Body of pancreas (tissue), 4 donors: ENCODE results near the gene PLTP. TPM values are rescaled to one million over a fixed set of nuclear protein-coding genes. Genes with fewer than 3 reads are reported as not detected.

Experiments used
- ATAC-seq: fragments of 150-250 bp; one replicate; pipeline ENCODE4 v1.9.1; 2016
- DNase-seq, 4 donors: peaks; one replicate each; pipeline ENCODE4 v3.0.0-alpha.2; 2019
- H3K27ac ChIP-seq, 4 donors: fragments of 200-600 bp; sonication (generic); 1 replicate in 3 of 4; 2 replicates in 1 of 4; pipeline versions ENCODE4 v1.5.1 to v1.6.1; 2016 to 2019; ENCODE audit warnings: mild to moderate bottlenecking in 1 of 4, mixed read lengths in 1 of 4, moderate library complexity in 1 of 4
- H3K27me3 ChIP-seq, 2 donors: fragments of 200-600 bp; sonication (generic); one replicate each; pipeline ENCODE4 v1.6.0; 2016; ENCODE audit warnings: mild to moderate bottlenecking in 1 of 2
- H3K36me3 ChIP-seq, 2 donors: fragments of 200-600 bp; sonication (generic); replicated peaks in 1 of 2; 2 replicates each; pipeline ENCODE4 v1.5.1; 2016; ENCODE audit warnings: low read depth in 2 of 2; ENCODE audit not compliant: insufficient read depth in 1 of 2
- H3K4me1 ChIP-seq: fragments of 200-600 bp; sonication (generic); one replicate; pipeline ENCODE4 v1.6.0; 2016
- H3K4me3 ChIP-seq, 2 donors: fragments of 200-600 bp; sonication (generic); 1 replicate in 1 of 2; 2 replicates in 1 of 2; pipeline ENCODE4 v1.5.1; 2016 to 2019
- H3K9me3 ChIP-seq, 3 donors: fragments of 200-600 bp; sonication (generic); 1 replicate in 2 of 3; 2 replicates in 1 of 3; pipeline ENCODE4 v1.5.1; 2016
- CTCF ChIP-seq, 7 experiments: fragments of 450-650 bp in 4 of 7; fragments of 200-600 bp in 3 of 7; sonication (generic) in 3 of 7; IDR thresholded peaks; one replicate each; pipeline ENCODE4 v1.5.1; 2016 to 2019; ENCODE audit warnings: antibody characterized with exemption in 7 of 7
- POLR2A ChIP-seq, 3 donors: fragments of 450-650 bp; IDR thresholded peaks; one replicate each; pipeline ENCODE4 v1.6.1; 2016; ENCODE audit warnings: antibody characterized with exemption in 3 of 3, mild to moderate bottlenecking in 2 of 3
- WGBS, 2 donors: methylation state at CpG; one replicate each; pipeline ENCODE4 v1.1.5; 2017; 5-methylcytosine and 5-hydroxymethylcytosine counted together
- intact Hi-C: fragments of 100-400 bp; cut with DNase I; formaldehyde crosslinking; loops from one replicate; pipeline ENCODE4 v1.15.1; 2023
- total RNA-seq, 2 donors: library from RNA; depleted of rRNA; stranded (reverse); fragments of >200 nt; gene quantifications; one replicate each; pipeline ENCODE4 v1.1.0, GENCODE V29; 2016

PLTP gene, protein sequence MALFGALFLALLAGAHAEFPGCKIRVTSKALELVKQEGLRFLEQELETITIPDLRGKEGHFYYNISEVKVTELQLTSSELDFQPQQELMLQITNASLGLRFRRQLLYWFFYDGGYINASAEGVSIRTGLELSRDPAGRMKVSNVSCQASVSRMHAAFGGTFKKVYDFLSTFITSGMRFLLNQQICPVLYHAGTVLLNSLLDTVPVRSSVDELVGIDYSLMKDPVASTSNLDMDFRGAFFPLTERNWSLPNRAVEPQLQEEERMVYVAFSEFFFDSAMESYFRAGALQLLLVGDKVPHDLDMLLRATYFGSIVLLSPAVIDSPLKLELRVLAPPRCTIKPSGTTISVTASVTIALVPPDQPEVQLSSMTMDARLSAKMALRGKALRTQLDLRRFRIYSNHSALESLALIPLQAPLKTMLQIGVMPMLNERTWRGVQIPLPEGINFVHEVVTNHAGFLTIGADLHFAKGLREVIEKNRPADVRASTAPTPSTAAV
- 100 to 1,000 TPM; 109 to 198 TPM for total RNA-seq

GRCh38 chr20:45911486-45912343 lies at the start of gene PLTP:
Gene PLTP (minus strand): TSS chr20:45912155. CDS start chr20:45911452, 703 bp downstream.
- H3K4me3 ChIP-seq: peak within 1 kb of the TSS; percentile 8 to 44
- ATAC-seq: peak; percentile 24
- H3K36me3 ChIP-seq: peaks cover 0 to 2% of the 10 kb centered on the region in 2 donors
- peaks cover 18% of the 10 kb centered on the region for H3K4me1 ChIP-seq
- H3K27ac ChIP-seq: peak within 1 kb of the TSS; percentile 75 to 87 (median 84)
- intact Hi-C loops: no loop called here
- H3K9me3 ChIP-seq: no peaks in the 10 kb centered on the region
- 0 to 1% methylated on average over 4 to 57 of the region's 58 CpGs for WGBS, 2 donors
- peak; percentile 66 to 91 (median 79) for TF ChIP-seq POLR2A (IDR thresholded peaks at IDR 0.05)
- TF ChIP-seq CTCF (IDR thresholded peaks at IDR 0.05): no peak
- peak; percentile 65 to 75 (median 73) for DNase-seq
- H3K27me3 ChIP-seq: no peaks in the 10 kb centered on the region

DNA sequence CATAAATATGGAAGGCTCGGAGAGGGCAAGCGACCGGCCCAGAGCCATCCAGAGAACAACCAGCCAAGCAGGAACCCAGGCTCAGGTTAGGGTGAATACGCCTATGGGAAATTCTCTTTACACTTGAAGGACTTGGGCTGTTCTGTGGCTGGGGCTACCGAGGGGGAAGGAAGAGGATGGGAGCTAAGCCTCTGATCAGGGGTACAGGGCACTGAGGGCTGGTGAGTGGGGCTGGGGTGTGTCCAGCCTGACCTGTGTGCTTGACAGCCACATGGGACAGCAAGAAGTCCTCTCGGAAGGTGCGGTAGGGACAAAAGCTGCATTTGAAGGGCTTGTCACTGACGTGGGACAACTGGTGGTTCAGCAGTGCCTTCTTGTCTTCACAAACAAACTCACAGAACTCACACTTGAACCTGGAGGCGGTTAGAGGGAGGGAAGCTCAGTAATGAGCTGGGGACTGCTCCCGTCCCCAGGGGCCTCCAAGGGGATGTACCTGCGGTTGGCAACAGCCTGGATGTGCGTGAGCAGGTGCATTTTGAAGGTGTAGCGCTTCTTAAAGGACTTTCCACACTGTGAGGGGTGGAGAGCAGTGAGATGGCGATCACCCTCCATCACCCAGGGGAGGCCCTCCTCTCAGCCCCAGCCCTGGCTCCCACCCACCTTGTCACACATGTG lies 48.1 kb upstream of the PLTP start:
- intact Hi-C loops: loop anchor here (10.0 kb wide), 1 partner anchor 65 kb away; the partner anchor contains the start of genes CTSA and NEURL2
- TF ChIP-seq CTCF (IDR thresholded peaks at IDR 0.05): no peak
- no peak for TF ChIP-seq POLR2A (IDR thresholded peaks at IDR 0.05)
- WGBS, 2 donors: 91 to 96% methylated on average over 14 of the region's 14 CpGs
- no peaks in the 10 kb centered on the region for H3K27me3 ChIP-seq
- peaks cover 22 to 52% of the 10 kb centered on the region in 2 donors for H3K36me3 ChIP-seq
- DNase-seq (peak in 1 of 4 donors; percentile 7), ATAC-seq (no peak)
- H3K9me3 ChIP-seq: no peaks in the 10 kb centered on the region
- no peak overlapping the region for H3K27ac ChIP-seq
- no peaks in the 10 kb centered on the region for H3K4me1 ChIP-seq
- no peak overlapping the region for H3K4me3 ChIP-seq

GRCh38 chr20:45959126-45959525 lies 47.2 kb upstream of the PLTP start:
- peaks cover 22 to 45% of the 10 kb centered on the region in 2 donors for H3K36me3 ChIP-seq
- no peaks in the 10 kb centered on the region for H3K9me3 ChIP-seq
- H3K27ac ChIP-seq: no peak overlapping the region
- no peak for TF ChIP-seq POLR2A (IDR thresholded peaks at IDR 0.05)
- no peak for TF ChIP-seq CTCF (IDR thresholded peaks at IDR 0.05)
- no peak for ATAC-seq
- 89 to 91% methylated on average over 13 to 15 of the region's 16 CpGs for WGBS, 2 donors
- H3K4me3 ChIP-seq: no peak overlapping the region
- peak in 1 of 4 donors; percentile 6 for DNase-seq
- no peaks in the 10 kb centered on the region for H3K27me3 ChIP-seq
- intact Hi-C loops: no loop called here
- no peaks in the 10 kb centered on the region for H3K4me1 ChIP-seq

DNA sequence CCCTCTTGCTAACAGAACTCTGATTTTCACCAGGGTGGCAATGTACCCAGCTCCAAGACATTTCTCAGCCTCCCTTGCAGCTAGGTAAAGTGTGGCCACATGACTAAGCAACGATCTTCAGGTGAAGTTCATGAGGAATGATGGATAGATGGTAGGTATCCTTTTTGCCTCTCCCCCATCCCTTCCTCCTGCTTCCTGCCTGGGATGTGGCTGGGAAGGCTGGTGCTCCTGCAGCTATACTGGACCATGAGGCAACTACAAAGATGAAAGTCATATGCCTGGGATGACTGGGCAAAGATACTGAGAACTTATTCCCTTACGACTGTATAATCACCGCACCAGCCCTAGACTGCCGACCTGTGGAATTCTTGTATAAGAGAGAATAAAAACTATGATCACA lies 46.6 kb upstream of the PLTP start:
- Histone ChIP-seq H3K9me3 (no peaks in the 10 kb centered on the region), H3K4me3 (no peak overlapping the region), H3K27me3 (no peaks in the 10 kb centered on the region), H3K36me3 (peaks cover 18 to 45% of the 10 kb centered on the region in 2 donors), H3K27ac (no peak overlapping the region), H3K4me1 (no peaks in the 10 kb centered on the region)
- 97 to 98% methylated on average over 4 of the region's 4 CpGs for WGBS, 2 donors
- intact Hi-C loops: no loop called here
- DNase-seq (no peak), ATAC-seq (no peak)
- no peak for TF ChIP-seq POLR2A (IDR thresholded peaks at IDR 0.05)
- TF ChIP-seq CTCF (IDR thresholded peaks at IDR 0.05): no peak
